Measurements from ENCODE around the gene AMBP.

DNA sequence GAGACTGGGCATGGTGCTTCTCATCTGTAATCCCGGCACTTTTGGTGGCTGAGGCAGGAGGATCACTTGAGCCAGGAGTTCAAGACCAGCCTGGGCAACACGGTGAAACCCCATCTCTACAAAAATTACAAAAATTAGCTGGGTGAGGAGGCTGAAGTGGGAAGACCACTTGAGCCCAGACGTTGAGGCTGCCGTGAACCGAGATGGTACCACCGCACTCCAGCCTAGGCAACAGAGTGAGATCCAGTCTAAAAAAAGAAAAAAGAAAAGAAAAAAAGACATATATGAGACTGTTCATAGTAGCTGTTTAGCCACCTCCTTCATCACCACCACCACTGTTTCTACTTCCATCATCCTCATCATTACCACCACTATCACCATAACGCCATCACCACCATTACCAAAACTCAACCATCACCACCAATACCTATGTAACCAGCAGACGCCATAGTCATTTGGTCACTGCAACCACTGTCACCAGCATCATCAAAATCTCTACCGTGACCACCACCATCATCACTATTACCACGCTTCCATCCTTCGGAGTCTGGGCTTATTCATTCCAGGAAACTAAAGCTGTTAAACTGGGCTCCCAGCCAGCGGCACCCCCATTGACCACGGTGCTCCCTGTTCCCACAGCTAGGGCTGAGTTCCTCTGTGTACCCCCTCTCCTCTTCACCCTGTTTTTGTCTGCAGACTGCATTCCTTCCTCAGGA lies 29.3 kb upstream of the AMBP start:
- TF ChIP-seq, protein P1, sequence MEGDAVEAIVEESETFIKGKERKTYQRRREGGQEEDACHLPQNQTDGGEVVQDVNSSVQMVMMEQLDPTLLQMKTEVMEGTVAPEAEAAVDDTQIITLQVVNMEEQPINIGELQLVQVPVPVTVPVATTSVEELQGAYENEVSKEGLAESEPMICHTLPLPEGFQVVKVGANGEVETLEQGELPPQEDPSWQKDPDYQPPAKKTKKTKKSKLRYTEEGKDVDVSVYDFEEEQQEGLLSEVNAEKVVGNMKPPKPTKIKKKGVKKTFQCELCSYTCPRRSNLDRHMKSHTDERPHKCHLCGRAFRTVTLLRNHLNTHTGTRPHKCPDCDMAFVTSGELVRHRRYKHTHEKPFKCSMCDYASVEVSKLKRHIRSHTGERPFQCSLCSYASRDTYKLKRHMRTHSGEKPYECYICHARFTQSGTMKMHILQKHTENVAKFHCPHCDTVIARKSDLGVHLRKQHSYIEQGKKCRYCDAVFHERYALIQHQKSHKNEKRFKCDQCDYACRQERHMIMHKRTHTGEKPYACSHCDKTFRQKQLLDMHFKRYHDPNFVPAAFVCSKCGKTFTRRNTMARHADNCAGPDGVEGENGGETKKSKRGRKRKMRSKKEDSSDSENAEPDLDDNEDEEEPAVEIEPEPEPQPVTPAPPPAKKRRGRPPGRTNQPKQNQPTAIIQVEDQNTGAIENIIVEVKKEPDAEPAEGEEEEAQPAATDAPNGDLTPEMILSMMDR (IDR thresholded peaks at IDR 0.05) = no peak
- no peak for TF ChIP-seq POLR2A (IDR thresholded peaks at IDR 0.05; ENCODE audit: low read length)
- TF ChIP-seq JUNB (IDR thresholded peaks at IDR 0.05) = no peak
- no peak for TF ChIP-seq CHD2 (IDR thresholded peaks at IDR 0.05; ENCODE audit: low read length, partially characterized antibody)
- TF ChIP-seq HEYL (CRISPR knock-in tag; IDR thresholded peaks at IDR 0.05) = no peak
- no peak for TF ChIP-seq CHD4 (IDR thresholded peaks at IDR 0.05; ENCODE audit: borderline replicate concordance)
- no peak for TF ChIP-seq POLR2AphosphoS2 (conservative IDR thresholded peaks at IDR 0.05; ENCODE audit: low read length)
- TF ChIP-seq KDM5A (IDR thresholded peaks at IDR 0.05) = no peak
- TF ChIP-seq MAZ (IDR thresholded peaks at IDR 0.05; ENCODE audit: borderline replicate concordance, low read depth, low read length) = no peak
- TF ChIP-seq MYC (IDR thresholded peaks at IDR 0.05; ENCODE audit: borderline replicate concordance, low read length) = no peak
- TF ChIP-seq BHLHE40 (IDR thresholded peaks at IDR 0.05; ENCODE audit: low read depth, low read length) = no peak
- TF ChIP-seq, protein P2, sequence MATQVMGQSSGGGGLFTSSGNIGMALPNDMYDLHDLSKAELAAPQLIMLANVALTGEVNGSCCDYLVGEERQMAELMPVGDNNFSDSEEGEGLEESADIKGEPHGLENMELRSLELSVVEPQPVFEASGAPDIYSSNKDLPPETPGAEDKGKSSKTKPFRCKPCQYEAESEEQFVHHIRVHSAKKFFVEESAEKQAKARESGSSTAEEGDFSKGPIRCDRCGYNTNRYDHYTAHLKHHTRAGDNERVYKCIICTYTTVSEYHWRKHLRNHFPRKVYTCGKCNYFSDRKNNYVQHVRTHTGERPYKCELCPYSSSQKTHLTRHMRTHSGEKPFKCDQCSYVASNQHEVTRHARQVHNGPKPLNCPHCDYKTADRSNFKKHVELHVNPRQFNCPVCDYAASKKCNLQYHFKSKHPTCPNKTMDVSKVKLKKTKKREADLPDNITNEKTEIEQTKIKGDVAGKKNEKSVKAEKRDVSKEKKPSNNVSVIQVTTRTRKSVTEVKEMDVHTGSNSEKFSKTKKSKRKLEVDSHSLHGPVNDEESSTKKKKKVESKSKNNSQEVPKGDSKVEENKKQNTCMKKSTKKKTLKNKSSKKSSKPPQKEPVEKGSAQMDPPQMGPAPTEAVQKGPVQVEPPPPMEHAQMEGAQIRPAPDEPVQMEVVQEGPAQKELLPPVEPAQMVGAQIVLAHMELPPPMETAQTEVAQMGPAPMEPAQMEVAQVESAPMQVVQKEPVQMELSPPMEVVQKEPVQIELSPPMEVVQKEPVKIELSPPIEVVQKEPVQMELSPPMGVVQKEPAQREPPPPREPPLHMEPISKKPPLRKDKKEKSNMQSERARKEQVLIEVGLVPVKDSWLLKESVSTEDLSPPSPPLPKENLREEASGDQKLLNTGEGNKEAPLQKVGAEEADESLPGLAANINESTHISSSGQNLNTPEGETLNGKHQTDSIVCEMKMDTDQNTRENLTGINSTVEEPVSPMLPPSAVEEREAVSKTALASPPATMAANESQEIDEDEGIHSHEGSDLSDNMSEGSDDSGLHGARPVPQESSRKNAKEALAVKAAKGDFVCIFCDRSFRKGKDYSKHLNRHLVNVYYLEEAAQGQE (IDR thresholded peaks at IDR 0.05) = no peak
- no peak for TF ChIP-seq NR3C1 (IDR thresholded peaks at IDR 0.05)
- TF ChIP-seq JUN (IDR thresholded peaks at IDR 0.05) = no peak

Data from A549 (cell line).